OCI-LY1 (cell line): Measurements from ENCODE around the gene RBM38.

Source experiments
- EZH2 ChIP-seq: fragments of 200-600 bp; sonication (generic), shearing (Covaris generic); IDR thresholded peaks from 2 replicates; pipeline ENCODE4 v1.8.0; 2017; ENCODE audit warnings: borderline replicate concordance, mixed run types, mild to moderate bottlenecking, antibody characterized with exemption, low read length, moderate library complexity, mixed read lengths
- TF ChIP-seq, protein P1 (sequence below): fragments of 200-600 bp; sonication (generic), shearing (Covaris generic); IDR thresholded peaks from 2 replicates; pipeline ENCODE4 v1.5.1; 2017; ENCODE audit warnings: mild to moderate bottlenecking, antibody characterized with exemption, low read length, moderate library complexity, mixed read lengths

DNA sequence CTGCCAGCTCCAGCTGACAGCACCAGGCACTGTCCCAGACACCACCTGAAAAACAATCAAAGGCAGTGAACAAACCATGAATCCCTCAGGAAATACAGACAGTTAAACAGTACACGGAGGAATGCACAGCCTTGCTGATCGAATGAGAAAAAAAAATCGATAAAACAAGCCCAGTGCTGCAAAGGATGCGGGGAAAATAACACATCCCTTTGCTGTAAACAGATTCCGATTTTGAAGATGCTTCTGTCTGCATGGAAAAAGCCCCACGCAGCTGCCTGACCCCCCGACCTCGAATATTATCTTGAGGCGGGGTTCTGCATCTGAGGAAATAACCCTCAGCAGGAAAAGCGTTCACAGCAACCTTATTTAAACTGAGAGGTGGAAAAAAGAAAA is 43.9 kb downstream of the RBM38 start:
- TF ChIP-seq, protein P1, sequence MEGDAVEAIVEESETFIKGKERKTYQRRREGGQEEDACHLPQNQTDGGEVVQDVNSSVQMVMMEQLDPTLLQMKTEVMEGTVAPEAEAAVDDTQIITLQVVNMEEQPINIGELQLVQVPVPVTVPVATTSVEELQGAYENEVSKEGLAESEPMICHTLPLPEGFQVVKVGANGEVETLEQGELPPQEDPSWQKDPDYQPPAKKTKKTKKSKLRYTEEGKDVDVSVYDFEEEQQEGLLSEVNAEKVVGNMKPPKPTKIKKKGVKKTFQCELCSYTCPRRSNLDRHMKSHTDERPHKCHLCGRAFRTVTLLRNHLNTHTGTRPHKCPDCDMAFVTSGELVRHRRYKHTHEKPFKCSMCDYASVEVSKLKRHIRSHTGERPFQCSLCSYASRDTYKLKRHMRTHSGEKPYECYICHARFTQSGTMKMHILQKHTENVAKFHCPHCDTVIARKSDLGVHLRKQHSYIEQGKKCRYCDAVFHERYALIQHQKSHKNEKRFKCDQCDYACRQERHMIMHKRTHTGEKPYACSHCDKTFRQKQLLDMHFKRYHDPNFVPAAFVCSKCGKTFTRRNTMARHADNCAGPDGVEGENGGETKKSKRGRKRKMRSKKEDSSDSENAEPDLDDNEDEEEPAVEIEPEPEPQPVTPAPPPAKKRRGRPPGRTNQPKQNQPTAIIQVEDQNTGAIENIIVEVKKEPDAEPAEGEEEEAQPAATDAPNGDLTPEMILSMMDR, result no peak
- no peak for TF ChIP-seq EZH2
